Caco-2 (cell line): ENCODE measurements around the gene TFAP2E. TPM values are rescaled to one million over a fixed set of nuclear protein-coding genes. Genes with fewer than 3 reads are reported as not detected.

Source experiments
- BruUV-seq: library from RNA; stranded (reverse); fragments of 400-500 nt; replicated peaks from 2 replicates; lab custom pipeline; 2021; lab: Mats Ljungman, UMichigan
- CTCF ChIA-PET: fragments of 300-600 bp; sonication (Branson Sonifier 250); formaldehyde crosslinking; loops from one replicate; lab custom pipeline; 2022; ENCODE audit warnings: antibody characterized with exemption; lab: Charles Lee
- POLR2A ChIA-PET: fragments of 300-600 bp; sonication (Branson Sonifier 250); formaldehyde crosslinking; loops from one replicate; lab custom pipeline; 2022; ENCODE audit warnings: antibody characterized with exemption; lab: Charles Lee
- DNase-seq, 2 experiments: peaks; one replicate each; pipeline versions ENCODE4 v3.0.0 to v3.0.0-alpha.2; 2020 to 2022
- H3K27me3 ChIP-seq: replicated peaks from 2 replicates; pipeline ENCODE4 v1.6.0; 2011; ENCODE audit warnings: low read length; ENCODE audit not compliant: control insufficient read depth, insufficient read depth
- H3K36me3 ChIP-seq: 2 replicates; pipeline ENCODE4 v1.5.1; 2011; ENCODE audit warnings: low read length; ENCODE audit not compliant: control insufficient read depth, insufficient read depth
- H3K4me1 ChIP-seq: fragments of 250-450 bp; sonication (Bioruptor Pico); 2 replicates; pipeline ENCODE4 v1.5.1; 2020; ENCODE audit warnings: mild to moderate bottlenecking
- H3K4me3 ChIP-seq: 2 replicates; pipeline ENCODE4 v1.5.1; 2011; ENCODE audit warnings: low read depth, mild to moderate bottlenecking, control low read depth, low read length
- H3K9me3 ChIP-seq: fragments of 250-450 bp; sonication (Bioruptor Pico); 2 replicates; pipeline ENCODE4 v1.5.1; 2020; ENCODE audit warnings: mild to moderate bottlenecking, moderate library complexity
- H3K27ac Mint-ChIP-seq: one replicate; pipeline ENCODE4 v1.8.0; 2022; ENCODE audit warnings: mixed read lengths; ENCODE audit not compliant: unreplicated experiment
- H3K27me3 Mint-ChIP-seq: one replicate; pipeline ENCODE4 v1.8.0; 2022; ENCODE audit warnings: mixed read lengths; ENCODE audit not compliant: insufficient read depth, unreplicated experiment
- H3K36me3 Mint-ChIP-seq: one replicate; pipeline ENCODE4 v1.8.0; 2022; ENCODE audit warnings: mild to moderate bottlenecking, mixed read lengths; ENCODE audit not compliant: insufficient read depth, unreplicated experiment
- H3K4me1 Mint-ChIP-seq: one replicate; pipeline ENCODE4 v1.8.0; 2022; ENCODE audit warnings: low read depth, mixed read lengths; ENCODE audit not compliant: unreplicated experiment
- H3K4me3 Mint-ChIP-seq: one replicate; pipeline ENCODE4 v1.8.0; 2022; ENCODE audit warnings: mild to moderate bottlenecking, moderate library complexity, mixed read lengths; ENCODE audit not compliant: unreplicated experiment
- H3K9me3 Mint-ChIP-seq: one replicate; pipeline ENCODE4 v1.8.0; 2022; ENCODE audit warnings: mixed read lengths; ENCODE audit not compliant: unreplicated experiment
- intact Hi-C: fragments of 100-400 bp; cut with micrococcal nuclease; formaldehyde crosslinking; loops from one replicate; pipeline ENCODE4 v1.10.0; 2022; ENCODE audit not compliant: unreplicated experiment
- total RNA-seq: library from RNA; stranded (reverse); gene quantifications from 2 replicates; pipeline ENCODE4 v1.2.3, GENCODE V29; 2022
- TF ChIP-seq, protein P1 (sequence below), 2 experiments: fragments of 200-600 bp in 1 of 2; IDR thresholded peaks; 1 replicate in 1 of 2; 2 replicates in 1 of 2; pipeline versions ENCODE4 v1.5.1 to v1.8.0; 2011 to 2022; ENCODE audit warnings: antibody characterized with exemption in 1 of 2, control low read depth in 1 of 2, inconsistent platforms in 1 of 2, low read depth in 1 of 2, low read length in 1 of 2, mild to moderate bottlenecking in 1 of 2, moderate library complexity in 1 of 2; ENCODE audit not compliant: insufficient read depth in 1 of 2, severe bottlenecking in 1 of 2, unreplicated experiment in 1 of 2

TFAP2E gene
- total RNA-seq, 1 experiment from 2014 or later, result 3.4 TPM

DNA sequence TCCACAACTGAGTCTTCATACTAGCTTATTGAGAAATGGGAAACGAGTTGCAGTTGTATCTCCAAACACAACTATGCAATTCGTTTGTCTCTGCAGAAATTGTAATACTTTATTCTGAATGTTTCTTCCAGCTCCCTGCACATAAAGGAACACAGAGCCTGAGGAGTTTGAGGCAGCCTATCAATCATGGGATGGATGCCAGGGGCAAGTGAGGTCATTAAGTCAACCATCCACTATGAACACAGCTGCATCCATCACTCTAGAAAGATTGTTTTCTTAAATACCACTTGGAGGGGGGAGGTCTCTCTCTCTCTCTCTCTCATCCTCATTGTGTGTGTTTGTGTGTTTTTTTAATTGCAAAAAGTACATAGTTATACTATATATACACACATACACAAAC lies 71.1 kb downstream of the TFAP2E start:
- DNase-seq, result no peak
- BruUV-seq, result no TSS peak
- Histone ChIP-seq H3K36me3 (no peaks in the 10 kb centered on the region), H3K9me3 (no peaks in the 10 kb centered on the region), H3K4me3 (no peak overlapping the region), H3K27me3 (no peaks in the 10 kb centered on the region), H3K4me1 (no peaks in the 10 kb centered on the region)
- ChIA-PET CTCF (no interaction called here), POLR2A (no interaction called here)
- intact Hi-C loops, result loop anchor here (5.0 kb wide), 1 partner anchor 73 kb away; the partner anchor contains the start of gene C1orf216
- Mint-ChIP-seq H3K36me3 (peaks cover 9% of the 10 kb centered on the region), H3K9me3 (no peaks in the 10 kb centered on the region), H3K4me1 (no peaks in the 10 kb centered on the region), H3K27me3 (peaks cover 9% of the 10 kb centered on the region), H3K4me3 (no peak overlapping the region), H3K27ac (no peak overlapping the region)
- TF ChIP-seq, protein P1, sequence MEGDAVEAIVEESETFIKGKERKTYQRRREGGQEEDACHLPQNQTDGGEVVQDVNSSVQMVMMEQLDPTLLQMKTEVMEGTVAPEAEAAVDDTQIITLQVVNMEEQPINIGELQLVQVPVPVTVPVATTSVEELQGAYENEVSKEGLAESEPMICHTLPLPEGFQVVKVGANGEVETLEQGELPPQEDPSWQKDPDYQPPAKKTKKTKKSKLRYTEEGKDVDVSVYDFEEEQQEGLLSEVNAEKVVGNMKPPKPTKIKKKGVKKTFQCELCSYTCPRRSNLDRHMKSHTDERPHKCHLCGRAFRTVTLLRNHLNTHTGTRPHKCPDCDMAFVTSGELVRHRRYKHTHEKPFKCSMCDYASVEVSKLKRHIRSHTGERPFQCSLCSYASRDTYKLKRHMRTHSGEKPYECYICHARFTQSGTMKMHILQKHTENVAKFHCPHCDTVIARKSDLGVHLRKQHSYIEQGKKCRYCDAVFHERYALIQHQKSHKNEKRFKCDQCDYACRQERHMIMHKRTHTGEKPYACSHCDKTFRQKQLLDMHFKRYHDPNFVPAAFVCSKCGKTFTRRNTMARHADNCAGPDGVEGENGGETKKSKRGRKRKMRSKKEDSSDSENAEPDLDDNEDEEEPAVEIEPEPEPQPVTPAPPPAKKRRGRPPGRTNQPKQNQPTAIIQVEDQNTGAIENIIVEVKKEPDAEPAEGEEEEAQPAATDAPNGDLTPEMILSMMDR (IDR thresholded peaks at IDR 0.05; ENCODE audit: insufficient read depth in 1 of 2, low read depth in 1 of 2, low read length in 1 of 2, severe bottlenecking in 1 of 2, unreplicated experiment in 1 of 2), result no peak

Other genes with a start within 250 kb of the TFAP2E start
- gene KIAA0319L, start 15.9 kb upstream of the TFAP2E start, total RNA-seq, result 39.9 and 40.2 TPM in 2 replicates
- 12.8 and 14.1 TPM in 2 replicates for gene NCDN, start 15.5 kb upstream of the TFAP2E start, total RNA-seq
- gene PSMB2, start 68.2 kb downstream of the TFAP2E start, total RNA-seq, result 59.9 and 66.3 TPM in 2 replicates
- 6.6 and 8.1 TPM in 2 replicates for gene C1orf216, start 145.6 kb downstream of the TFAP2E start, total RNA-seq
- gene CLSPN, start 196.7 kb downstream of the TFAP2E start, total RNA-seq, result 22.6 and 23.2 TPM in 2 replicates
- gene AGO4, start 234.7 kb downstream of the TFAP2E start, total RNA-seq, result 5.0 and 8.1 TPM in 2 replicates